ENCODE results near the gene GSE1. TPM values are rescaled to one million over a fixed set of nuclear protein-coding genes. Genes with fewer than 3 reads are reported as not detected.

The GSE1 gene
- total and polyA plus RNA-seq, 2 of the 13 experiments (the other 11 are each of a cell fraction or from before 2014, with no cell fraction given): 16.1 to 31.2 TPM

DNA sequence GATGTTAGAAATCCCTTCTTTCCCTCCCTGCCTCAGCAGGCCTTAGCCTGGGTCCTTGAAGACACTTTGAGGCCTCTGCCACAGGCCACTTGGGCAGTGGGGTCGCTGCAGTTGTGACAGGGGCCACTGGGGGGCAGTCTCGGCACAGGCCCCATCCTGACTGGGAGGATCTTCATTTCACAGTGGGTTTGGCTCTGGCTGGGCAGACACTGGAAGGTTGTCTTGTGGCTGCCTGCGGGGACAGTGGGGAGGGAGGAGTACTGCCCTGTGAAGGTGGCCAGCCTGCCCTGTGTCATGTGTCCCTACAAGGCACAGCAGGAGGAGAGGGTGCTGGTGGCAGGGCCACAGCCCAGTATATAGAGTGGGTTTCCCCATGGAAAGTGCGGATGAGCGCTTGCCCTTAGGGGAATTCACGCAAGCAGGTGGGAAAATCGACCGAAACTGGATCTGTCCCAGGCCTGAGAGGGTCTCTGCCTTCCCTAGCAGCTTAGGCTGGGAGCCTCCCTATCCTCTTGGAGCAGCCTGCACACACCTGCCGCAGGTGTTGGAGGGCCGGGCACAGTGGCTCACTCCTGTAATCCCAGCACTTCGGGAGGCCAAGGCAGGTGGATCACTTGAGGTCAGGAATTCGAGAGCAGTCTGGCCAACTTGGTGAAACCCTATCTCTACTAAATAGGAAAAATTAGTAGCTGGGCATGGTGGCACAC lies 46.8 kb downstream of the GSE1 start (continued):
- TF ChIP-seq, protein P1, sequence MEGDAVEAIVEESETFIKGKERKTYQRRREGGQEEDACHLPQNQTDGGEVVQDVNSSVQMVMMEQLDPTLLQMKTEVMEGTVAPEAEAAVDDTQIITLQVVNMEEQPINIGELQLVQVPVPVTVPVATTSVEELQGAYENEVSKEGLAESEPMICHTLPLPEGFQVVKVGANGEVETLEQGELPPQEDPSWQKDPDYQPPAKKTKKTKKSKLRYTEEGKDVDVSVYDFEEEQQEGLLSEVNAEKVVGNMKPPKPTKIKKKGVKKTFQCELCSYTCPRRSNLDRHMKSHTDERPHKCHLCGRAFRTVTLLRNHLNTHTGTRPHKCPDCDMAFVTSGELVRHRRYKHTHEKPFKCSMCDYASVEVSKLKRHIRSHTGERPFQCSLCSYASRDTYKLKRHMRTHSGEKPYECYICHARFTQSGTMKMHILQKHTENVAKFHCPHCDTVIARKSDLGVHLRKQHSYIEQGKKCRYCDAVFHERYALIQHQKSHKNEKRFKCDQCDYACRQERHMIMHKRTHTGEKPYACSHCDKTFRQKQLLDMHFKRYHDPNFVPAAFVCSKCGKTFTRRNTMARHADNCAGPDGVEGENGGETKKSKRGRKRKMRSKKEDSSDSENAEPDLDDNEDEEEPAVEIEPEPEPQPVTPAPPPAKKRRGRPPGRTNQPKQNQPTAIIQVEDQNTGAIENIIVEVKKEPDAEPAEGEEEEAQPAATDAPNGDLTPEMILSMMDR (CRISPR knock-in tag; IDR thresholded peaks at IDR 0.05): peak; percentile 95
- TF ChIP-seq FOXJ3 (CRISPR knock-in tag; IDR thresholded peaks at IDR 0.05; ENCODE audit: borderline replicate concordance) (no peak), ZNF556 (CRISPR knock-in tag; IDR thresholded peaks at IDR 0.05; ENCODE audit: borderline replicate concordance) (0 out of 2 replicates have a peak, but pooled peaks have one; percentile 34), RBM22 (optimal IDR thresholded peaks at IDR 0.05; ENCODE audit: low read length) (peak; percentile 71), ZFP90 (CRISPR knock-in tag; IDR thresholded peaks at IDR 0.05; ENCODE audit: borderline replicate concordance) (no peak), RAD21 (CRISPR knock-in tag; IDR thresholded peaks at IDR 0.05) (peak; percentile 74), ETV5 (CRISPR knock-in tag; IDR thresholded peaks at IDR 0.05; ENCODE audit: borderline replicate concordance) (0 out of 2 replicates have a peak, but pooled peaks have one; percentile 23), ZNF225 (CRISPR knock-in tag; IDR thresholded peaks at IDR 0.05) (peak; percentile 37; the same call in 1 of the 2 replicates), KDM3A (CRISPR knock-in tag; IDR thresholded peaks at IDR 0.05; ENCODE audit: low read depth) (0 out of 2 replicates have a peak, but pooled peaks have one; percentile 37), CREB1 (IDR thresholded peaks at IDR 0.05) (no peak), CREB1 (CRISPR knock-in tag; IDR thresholded peaks at IDR 0.05) (no peak)
- TF ChIP-seq, protein P2, sequence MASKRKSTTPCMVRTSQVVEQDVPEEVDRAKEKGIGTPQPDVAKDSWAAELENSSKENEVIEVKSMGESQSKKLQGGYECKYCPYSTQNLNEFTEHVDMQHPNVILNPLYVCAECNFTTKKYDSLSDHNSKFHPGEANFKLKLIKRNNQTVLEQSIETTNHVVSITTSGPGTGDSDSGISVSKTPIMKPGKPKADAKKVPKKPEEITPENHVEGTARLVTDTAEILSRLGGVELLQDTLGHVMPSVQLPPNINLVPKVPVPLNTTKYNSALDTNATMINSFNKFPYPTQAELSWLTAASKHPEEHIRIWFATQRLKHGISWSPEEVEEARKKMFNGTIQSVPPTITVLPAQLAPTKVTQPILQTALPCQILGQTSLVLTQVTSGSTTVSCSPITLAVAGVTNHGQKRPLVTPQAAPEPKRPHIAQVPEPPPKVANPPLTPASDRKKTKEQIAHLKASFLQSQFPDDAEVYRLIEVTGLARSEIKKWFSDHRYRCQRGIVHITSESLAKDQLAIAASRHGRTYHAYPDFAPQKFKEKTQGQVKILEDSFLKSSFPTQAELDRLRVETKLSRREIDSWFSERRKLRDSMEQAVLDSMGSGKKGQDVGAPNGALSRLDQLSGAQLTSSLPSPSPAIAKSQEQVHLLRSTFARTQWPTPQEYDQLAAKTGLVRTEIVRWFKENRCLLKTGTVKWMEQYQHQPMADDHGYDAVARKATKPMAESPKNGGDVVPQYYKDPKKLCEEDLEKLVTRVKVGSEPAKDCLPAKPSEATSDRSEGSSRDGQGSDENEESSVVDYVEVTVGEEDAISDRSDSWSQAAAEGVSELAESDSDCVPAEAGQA (IDR thresholded peaks at IDR 0.05; ENCODE audit: low read depth): no peak
- TF ChIP-seq, protein P2 (CRISPR knock-in tag; IDR thresholded peaks at IDR 0.05; ENCODE audit: borderline replicate concordance): no peak
- TF ChIP-seq, protein P3, sequence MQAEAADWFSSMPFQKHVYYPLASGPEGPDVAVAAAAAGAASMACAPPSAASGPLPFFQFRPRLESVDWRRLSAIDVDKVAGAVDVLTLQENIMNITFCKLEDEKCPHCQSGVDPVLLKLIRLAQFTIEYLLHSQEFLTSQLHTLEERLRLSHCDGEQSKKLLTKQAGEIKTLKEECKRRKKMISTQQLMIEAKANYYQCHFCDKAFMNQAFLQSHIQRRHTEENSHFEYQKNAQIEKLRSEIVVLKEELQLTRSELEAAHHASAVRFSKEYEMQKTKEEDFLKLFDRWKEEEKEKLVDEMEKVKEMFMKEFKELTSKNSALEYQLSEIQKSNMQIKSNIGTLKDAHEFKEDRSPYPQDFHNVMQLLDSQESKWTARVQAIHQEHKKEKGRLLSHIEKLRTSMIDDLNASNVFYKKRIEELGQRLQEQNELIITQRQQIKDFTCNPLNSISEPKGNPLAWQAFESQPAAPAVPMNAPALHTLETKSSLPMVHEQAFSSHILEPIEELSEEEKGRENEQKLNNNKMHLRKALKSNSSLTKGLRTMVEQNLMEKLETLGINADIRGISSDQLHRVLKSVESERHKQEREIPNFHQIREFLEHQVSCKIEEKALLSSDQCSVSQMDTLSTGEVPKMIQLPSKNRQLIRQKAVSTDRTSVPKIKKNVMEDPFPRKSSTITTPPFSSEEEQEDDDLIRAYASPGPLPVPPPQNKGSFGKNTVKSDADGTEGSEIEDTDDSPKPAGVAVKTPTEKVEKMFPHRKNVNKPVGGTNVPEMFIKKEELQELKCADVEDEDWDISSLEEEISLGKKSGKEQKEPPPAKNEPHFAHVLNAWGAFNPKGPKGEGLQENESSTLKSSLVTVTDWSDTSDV (CRISPR knock-in tag; IDR thresholded peaks at IDR 0.05): peak; percentile 39; the same call in 1 of the 2 replicates
- TF ChIP-seq, protein P4, sequence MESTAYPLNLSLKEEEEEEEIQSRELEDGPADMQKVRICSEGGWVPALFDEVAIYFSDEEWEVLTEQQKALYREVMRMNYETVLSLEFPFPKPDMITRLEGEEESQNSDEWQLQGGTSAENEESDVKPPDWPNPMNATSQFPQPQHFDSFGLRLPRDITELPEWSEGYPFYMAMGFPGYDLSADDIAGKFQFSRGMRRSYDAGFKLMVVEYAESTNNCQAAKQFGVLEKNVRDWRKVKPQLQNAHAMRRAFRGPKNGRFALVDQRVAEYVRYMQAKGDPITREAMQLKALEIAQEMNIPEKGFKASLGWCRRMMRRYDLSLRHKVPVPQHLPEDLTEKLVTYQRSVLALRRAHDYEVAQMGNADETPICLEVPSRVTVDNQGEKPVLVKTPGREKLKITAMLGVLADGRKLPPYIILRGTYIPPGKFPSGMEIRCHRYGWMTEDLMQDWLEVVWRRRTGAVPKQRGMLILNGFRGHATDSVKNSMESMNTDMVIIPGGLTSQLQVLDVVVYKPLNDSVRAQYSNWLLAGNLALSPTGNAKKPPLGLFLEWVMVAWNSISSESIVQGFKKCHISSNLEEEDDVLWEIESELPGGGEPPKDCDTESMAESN (CRISPR knock-in tag; conservative IDR thresholded peaks at IDR 0.05): no peak
